PFSK-1 (cell line): ENCODE data around the gene NTMT1.

Source experiments
- FOXP2 ChIP-seq: optimal IDR thresholded peaks from 2 replicates; pipeline ENCODE3; 2011; ENCODE audit warnings: borderline replicate concordance, control low read depth, inconsistent platforms; ENCODE audit not compliant: insufficient read depth; ENCODE audit errors: extremely low read length, extremely low read depth
- POLR2AphosphoS5 ChIP-seq: IDR thresholded peaks from 2 replicates; pipeline ENCODE4 v1.6.1; 2012; ENCODE audit warnings: low read depth, mild to moderate bottlenecking, control low read depth, low read length, moderate library complexity
- SIN3A ChIP-seq: IDR thresholded peaks from 2 replicates; pipeline ENCODE4 v1.6.1; 2012; ENCODE audit warnings: mild to moderate bottlenecking, low read length, moderate library complexity, borderline replicate concordance; ENCODE audit not compliant: insufficient read depth
- TAF1 ChIP-seq: IDR thresholded peaks from 2 replicates; pipeline ENCODE4 v1.6.1; 2012; ENCODE audit warnings: low read length, control low read depth, borderline replicate concordance; ENCODE audit not compliant: insufficient read depth
- TF ChIP-seq, protein P1 (sequence below), 2 experiments: IDR thresholded peaks; 2 replicates each; pipeline versions ENCODE4 v1.6.1 to v1.8.0; 2011 to 2012; ENCODE audit warnings: low read depth in 2 of 2, low read length in 2 of 2, control low read depth in 1 of 2, inconsistent platforms in 1 of 2, mild to moderate bottlenecking in 1 of 2, moderate library complexity in 1 of 2; ENCODE audit not compliant: insufficient read depth in 1 of 2

The NTMT1 gene

DNA sequence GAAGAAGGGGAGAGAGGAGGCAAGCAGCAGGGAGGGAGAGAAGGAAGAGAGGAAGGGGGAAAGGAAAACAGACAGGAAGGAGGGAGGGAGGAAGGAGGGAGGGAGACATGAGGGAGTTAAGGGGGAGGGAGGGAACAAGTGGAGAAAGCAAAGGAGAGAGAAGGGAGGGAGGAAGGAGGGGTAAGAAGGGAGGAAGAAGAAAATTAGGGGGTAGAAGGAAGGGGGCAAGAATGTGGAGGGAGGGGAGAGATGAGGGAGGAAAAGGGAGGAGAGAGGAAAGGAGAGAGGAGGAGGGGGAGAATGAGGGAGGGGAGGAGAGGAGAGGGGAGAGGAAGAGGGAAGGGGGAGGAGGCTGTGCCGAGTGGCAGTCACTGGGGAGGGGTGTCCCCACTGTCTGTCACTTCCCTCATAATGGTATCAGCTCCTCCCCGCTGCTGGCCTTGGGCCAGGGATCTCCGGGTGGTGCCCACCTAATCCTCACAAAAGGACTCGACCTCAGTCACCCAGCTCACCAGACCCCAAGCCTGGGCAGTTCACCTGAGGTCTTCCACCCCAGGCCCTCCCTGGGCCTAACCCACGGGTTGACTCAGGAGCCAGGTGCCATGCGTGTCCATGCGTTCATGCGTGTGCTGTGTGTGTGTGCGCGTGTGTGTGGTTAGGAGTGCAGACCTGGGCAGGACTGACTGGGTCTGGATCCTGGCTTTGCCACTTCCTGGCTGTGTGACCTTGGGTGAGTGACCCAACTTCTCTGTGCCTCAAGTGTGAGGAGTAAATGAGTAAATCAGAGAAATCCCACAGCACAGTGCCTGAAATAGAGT, 23.2 kb upstream of the NTMT1 start:
- TF ChIP-seq TAF1 (no peak), POLR2AphosphoS5 (no peak), FOXP2 (no peak), SIN3A (no peak)
- TF ChIP-seq, protein P1, sequence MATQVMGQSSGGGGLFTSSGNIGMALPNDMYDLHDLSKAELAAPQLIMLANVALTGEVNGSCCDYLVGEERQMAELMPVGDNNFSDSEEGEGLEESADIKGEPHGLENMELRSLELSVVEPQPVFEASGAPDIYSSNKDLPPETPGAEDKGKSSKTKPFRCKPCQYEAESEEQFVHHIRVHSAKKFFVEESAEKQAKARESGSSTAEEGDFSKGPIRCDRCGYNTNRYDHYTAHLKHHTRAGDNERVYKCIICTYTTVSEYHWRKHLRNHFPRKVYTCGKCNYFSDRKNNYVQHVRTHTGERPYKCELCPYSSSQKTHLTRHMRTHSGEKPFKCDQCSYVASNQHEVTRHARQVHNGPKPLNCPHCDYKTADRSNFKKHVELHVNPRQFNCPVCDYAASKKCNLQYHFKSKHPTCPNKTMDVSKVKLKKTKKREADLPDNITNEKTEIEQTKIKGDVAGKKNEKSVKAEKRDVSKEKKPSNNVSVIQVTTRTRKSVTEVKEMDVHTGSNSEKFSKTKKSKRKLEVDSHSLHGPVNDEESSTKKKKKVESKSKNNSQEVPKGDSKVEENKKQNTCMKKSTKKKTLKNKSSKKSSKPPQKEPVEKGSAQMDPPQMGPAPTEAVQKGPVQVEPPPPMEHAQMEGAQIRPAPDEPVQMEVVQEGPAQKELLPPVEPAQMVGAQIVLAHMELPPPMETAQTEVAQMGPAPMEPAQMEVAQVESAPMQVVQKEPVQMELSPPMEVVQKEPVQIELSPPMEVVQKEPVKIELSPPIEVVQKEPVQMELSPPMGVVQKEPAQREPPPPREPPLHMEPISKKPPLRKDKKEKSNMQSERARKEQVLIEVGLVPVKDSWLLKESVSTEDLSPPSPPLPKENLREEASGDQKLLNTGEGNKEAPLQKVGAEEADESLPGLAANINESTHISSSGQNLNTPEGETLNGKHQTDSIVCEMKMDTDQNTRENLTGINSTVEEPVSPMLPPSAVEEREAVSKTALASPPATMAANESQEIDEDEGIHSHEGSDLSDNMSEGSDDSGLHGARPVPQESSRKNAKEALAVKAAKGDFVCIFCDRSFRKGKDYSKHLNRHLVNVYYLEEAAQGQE (IDR thresholded peaks at IDR 0.05; ENCODE audit: insufficient read depth in 1 of 2, low read depth in 2 of 2, low read length in 2 of 2), result no peak

DNA sequence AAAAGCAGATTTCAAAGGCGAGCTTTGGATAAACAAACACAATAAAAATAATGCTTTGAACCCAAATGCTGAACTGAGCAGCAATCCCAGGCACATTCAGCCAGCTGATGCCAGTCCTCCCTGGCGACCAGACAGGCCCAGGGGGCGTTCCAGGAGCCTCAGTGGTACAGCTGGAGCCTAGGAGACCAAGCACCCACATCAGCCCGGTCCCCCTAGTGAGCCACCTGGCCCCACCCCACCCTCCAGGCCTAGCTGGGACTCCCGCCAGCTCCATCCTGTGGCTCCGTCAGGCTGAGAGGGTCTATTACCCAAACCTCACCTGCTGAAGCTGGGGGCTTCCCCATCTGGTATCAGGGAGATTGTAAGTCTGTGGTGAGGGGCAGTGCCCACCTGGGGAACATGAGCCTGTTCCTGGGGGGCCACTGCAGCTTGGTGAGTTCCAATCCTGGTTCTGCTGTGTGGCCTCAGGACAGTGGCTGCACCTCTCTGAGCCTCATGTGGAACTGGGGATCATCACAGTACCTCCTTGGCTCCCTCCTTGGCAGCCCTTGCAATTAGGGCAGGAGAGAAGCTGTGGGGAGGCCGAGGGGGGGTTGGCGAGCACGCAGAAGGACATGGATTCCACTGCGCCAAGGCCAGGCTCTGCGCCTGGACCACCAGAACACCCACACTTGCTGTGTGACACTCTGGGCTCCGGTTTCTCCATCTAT, 21.8 kb upstream of the NTMT1 start:
- no peak for TF ChIP-seq TAF1
- TF ChIP-seq FOXP2, result no peak
- no peak for TF ChIP-seq SIN3A
- TF ChIP-seq, protein P1 (IDR thresholded peaks at IDR 0.05; ENCODE audit: insufficient read depth in 1 of 2, low read depth in 2 of 2, low read length in 2 of 2), result no peak
- TF ChIP-seq POLR2AphosphoS5, result no peak

DNA sequence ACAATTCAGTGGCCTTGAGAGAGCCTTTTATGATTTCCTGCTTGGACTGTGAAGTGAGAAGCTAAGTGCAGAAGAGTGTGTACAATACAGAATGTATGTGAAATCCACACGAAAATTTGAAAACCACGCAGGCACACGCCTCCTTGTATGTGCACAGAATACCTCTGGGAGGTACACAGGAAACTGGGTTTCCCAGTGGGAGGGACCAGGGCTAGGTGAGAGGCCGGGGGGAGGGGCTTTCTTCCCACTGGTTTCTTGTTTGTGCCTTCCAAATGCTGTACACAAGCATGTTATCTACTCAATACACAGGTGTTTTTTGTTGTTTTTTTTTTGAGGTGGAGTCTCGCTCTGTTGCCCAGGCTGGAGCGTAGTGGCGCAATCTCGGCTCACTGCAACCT, 21.2 kb upstream of the NTMT1 start:
- TF ChIP-seq TAF1, result no peak
- no peak for TF ChIP-seq FOXP2
- TF ChIP-seq POLR2AphosphoS5, result no peak
- TF ChIP-seq, protein P1 (IDR thresholded peaks at IDR 0.05; ENCODE audit: insufficient read depth in 1 of 2, low read depth in 2 of 2, low read length in 2 of 2), result no peak
- TF ChIP-seq SIN3A, result no peak

DNA sequence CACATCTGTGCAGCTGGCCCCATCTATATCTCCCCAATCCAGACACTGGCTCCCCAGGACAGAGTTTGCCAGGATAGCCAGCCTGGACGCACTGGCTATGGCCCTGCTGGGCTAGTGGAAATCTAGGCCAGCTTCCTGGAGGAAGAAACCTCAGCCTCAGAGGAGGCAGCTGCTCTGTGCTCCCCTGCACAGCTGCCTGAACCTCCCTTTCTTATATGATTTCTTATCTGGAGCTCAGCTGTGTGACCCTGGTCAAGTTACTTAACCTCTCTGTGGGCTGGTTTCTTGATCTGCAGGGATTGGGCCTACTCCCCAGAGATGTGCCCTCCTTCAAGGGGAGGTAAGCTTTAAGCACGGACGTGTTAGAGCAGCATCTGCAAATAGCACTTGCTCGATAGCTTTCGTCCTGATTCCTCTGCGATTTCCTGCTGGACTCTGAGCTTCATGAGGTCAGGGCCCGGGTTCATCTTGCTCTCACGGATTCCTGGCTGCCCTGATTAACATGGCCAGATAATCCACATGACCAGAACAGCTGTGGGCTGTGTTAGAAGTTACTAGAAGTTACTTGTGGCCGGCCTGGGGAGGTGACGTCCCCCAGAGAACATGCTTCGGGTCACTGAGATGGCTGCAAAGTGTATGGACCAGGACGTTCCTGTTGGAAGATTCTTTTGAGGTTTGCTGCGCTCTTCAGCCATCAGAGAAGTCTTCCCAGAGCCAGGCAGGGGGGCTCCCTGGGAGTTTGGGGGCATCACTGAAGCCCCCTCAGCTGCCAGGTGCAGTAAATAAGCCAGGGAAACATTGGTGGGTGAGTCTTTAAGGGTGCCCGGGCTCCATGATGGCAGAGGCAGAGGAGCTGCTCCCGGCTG, 19.6 kb upstream of the NTMT1 start:
- TF ChIP-seq, protein P1 (IDR thresholded peaks at IDR 0.05; ENCODE audit: insufficient read depth in 1 of 2, low read depth in 2 of 2, low read length in 2 of 2), result no peak
- TF ChIP-seq FOXP2 (no peak), POLR2AphosphoS5 (no peak), SIN3A (no peak), TAF1 (no peak)
